Suprapubic skin (tissue), 3 donors: ENCODE data around the gene NABP1.

Source experiments
- CTCF ChIP-seq, 2 donors: fragments of 200-600 bp in 1 of 2; fragments of 450-650 bp in 1 of 2; sonication (generic) in 1 of 2; IDR thresholded peaks; one replicate each; pipeline ENCODE4 v1.5.1; 2016 to 2019; ENCODE audit warnings: antibody characterized with exemption in 2 of 2, mild to moderate bottlenecking in 1 of 2, moderate library complexity in 1 of 2
- POLR2AphosphoS5 ChIP-seq, 3 donors: sonication (generic); formaldehyde crosslinking; IDR thresholded peaks; one replicate each; pipeline ENCODE4 v1.6.1; 2017; ENCODE audit warnings: antibody characterized with exemption in 3 of 3

- no peak for TF ChIP-seq CTCF (IDR thresholded peaks at IDR 0.05)
- no peak for TF ChIP-seq POLR2AphosphoS5 (IDR thresholded peaks at IDR 0.05)
These were observed 8.8 kb downstream of the NABP1 start for GRCh38 chr2:191686729-191687128.
